Measurements from ENCODE around the gene BMPR1B.
A peak's percentile ranks its signal among the peaks of the same experiment; 100 is the strongest.
"Not testable (repeated sequence)": the region's sequence is repeated elsewhere in the genome, so short reads cannot be mapped to it uniquely, and the experiment has no call there.

The BMPR1B gene

GRCh38 chr4:94763005-94763404, 5.2 kb downstream of the BMPR1B start:
- no peak for DNase-seq (ENCODE audit: low spot score)

GRCh38 chr4:94763500-94763899, 5.7 kb downstream of the BMPR1B start:
- DNase-seq (ENCODE audit: low spot score), result no peak

GRCh38 chr4:94764069-94764468, 6.3 kb downstream of the BMPR1B start:
- no peak for DNase-seq (ENCODE audit: low spot score)

- no peak for DNase-seq (ENCODE audit: low spot score)
These were observed 7.4 kb downstream of the BMPR1B start for GRCh38 chr4:94765174-94765573.

GRCh38 chr4:94765648-94766047, 7.9 kb downstream of the BMPR1B start:
- no peak for DNase-seq (ENCODE audit: low spot score)

- DNase-seq (ENCODE audit: low spot score), result no peak
These were observed 9.1 kb downstream of the BMPR1B start for GRCh38 chr4:94766856-94767255.

- DNase-seq (ENCODE audit: low spot score), result no peak
These were observed 9.7 kb downstream of the BMPR1B start for GRCh38 chr4:94767446-94767845.

- DNase-seq (ENCODE audit: low spot score), result no peak
These were observed 25.0 kb downstream of the BMPR1B start for GRCh38 chr4:94782707-94783106.

- DNase-seq (ENCODE audit: low spot score), result no peak
These were observed 33.9 kb downstream of the BMPR1B start for GRCh38 chr4:94791701-94792100.

GRCh38 chr4:94798808-94799207, 41.1 kb downstream of the BMPR1B start:
- no peak for DNase-seq (ENCODE audit: low spot score)

- no peak for DNase-seq (ENCODE audit: low spot score)
These were observed 43.3 kb downstream of the BMPR1B start for GRCh38 chr4:94801016-94801415.

- DNase-seq (ENCODE audit: low spot score), result no peak
These were observed 44.3 kb downstream of the BMPR1B start for GRCh38 chr4:94802091-94802490.

GRCh38 chr4:94803181-94803580, 45.4 kb downstream of the BMPR1B start:
- peak; percentile 20 for DNase-seq (ENCODE audit: low spot score)

GRCh38 chr4:94804650-94805049, 46.9 kb downstream of the BMPR1B start:
- DNase-seq (ENCODE audit: low spot score), result no peak

GRCh38 chr4:94806376-94806775, 48.6 kb downstream of the BMPR1B start:
- DNase-seq (ENCODE audit: low spot score), result no peak

- DNase-seq (ENCODE audit: low spot score), result no peak
These were observed 53.9 kb downstream of the BMPR1B start for GRCh38 chr4:94811643-94812042.

GRCh38 chr4:94813221-94813620, 55.5 kb downstream of the BMPR1B start:
- DNase-seq (ENCODE audit: low spot score), result no peak

GRCh38 chr4:94814237-94814636, 56.5 kb downstream of the BMPR1B start:
- no peak for DNase-seq (ENCODE audit: low spot score)

- DNase-seq (ENCODE audit: low spot score), result no peak
These were observed 61.8 kb downstream of the BMPR1B start for GRCh38 chr4:94819371-94820168.

GRCh38 chr4:94826206-94826605, 68.5 kb downstream of the BMPR1B start:
- no peak for DNase-seq (ENCODE audit: low spot score)

GRCh38 chr4:94827481-94828110, 69.8 kb downstream of the BMPR1B start:
- peak; percentile 67 for DNase-seq (ENCODE audit: low spot score)

- no peak for DNase-seq (ENCODE audit: low spot score)
These were observed 71.1 kb downstream of the BMPR1B start for GRCh38 chr4:94828882-94829281.

- DNase-seq (ENCODE audit: low spot score), result no peak
These were observed 73.9 kb downstream of the BMPR1B start for GRCh38 chr4:94831607-94832006.

GRCh38 chr4:94832329-94832728, 74.6 kb downstream of the BMPR1B start:
- not testable (repeated sequence) for DNase-seq (ENCODE audit: low spot score)
